UCSD-AML1 (cell line): ENCODE results near the gene TMEM79.
A peak's percentile ranks its signal among the peaks of the same experiment; 100 is the strongest.

Source experiments
- DNase-seq: peaks from one replicate; lab custom pipeline; 2025; ENCODE audit not compliant: unreplicated experiment; lab: John Stamatoyannopoulos, UW

The TMEM79 gene, protein sequence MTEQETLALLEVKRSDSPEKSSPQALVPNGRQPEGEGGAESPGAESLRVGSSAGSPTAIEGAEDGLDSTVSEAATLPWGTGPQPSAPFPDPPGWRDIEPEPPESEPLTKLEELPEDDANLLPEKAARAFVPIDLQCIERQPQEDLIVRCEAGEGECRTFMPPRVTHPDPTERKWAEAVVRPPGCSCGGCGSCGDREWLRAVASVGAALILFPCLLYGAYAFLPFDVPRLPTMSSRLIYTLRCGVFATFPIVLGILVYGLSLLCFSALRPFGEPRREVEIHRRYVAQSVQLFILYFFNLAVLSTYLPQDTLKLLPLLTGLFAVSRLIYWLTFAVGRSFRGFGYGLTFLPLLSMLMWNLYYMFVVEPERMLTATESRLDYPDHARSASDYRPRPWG

DNA sequence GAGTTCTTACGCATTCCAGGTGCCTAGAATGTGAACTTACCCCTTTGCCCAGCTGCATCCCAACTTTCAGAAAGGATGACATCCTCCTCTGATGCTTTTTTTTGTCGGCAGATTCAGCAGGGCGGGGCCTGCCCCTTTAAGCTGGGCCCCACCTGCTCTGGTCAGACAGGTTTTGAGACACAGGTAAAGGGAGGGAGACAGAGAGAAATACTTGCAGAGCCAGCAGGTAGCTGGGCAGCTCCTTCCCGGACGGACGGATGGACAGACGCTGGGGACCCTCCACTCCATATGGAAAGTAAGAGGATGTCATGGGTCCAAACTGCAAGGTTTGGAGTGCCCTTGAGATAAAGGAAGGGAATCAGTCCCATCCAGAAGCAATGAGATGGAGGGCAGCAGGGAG is at the start of gene TMEM79:
Gene TMEM79 (plus strand): TSS at position 214 of the 400 bp plus-strand sequence. CDS start 902 bp downstream, outside the sequence.
- DNase-seq = no peak

DNA sequence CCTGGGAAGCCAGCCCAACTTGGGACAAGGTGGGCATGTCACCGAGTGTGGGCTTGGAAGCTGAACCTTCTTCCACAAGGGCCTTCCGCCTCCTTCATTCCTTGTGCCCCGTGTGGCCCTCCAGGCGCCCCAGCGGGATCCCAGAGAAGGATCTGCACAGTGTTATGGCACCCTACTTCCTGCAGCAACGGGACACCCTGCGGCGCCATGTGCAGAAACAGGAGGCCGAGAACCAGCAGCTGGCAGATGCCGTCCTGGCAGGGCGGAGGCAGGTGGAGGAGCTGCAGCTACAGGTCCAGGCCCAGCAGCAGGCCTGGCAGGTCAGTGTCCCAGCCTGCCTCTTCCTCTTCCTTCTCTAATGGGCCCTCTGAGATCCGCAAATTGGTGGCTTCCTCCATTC is 48.0 kb upstream of the TMEM79 start:
- no peak for DNase-seq

DNA sequence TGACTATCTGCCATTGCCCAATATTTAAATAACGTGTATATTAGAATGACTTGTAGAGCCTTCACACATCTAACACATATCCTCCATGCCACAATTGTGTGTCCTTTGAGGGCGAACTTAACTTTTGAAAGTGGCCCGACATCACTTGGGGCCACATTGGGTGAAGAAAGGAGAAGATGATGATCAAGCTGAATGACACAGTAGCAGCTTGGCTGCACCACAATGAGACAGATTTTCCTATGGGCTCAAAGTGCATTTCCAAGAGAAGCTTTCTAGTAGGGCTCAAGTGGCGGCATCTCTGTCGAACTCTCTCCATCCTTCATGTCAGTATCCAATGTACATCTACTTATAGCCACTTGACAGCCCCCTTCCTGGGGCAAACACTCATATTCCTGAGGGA is 45.9 kb upstream of the TMEM79 start:
- DNase-seq = no peak

DNA sequence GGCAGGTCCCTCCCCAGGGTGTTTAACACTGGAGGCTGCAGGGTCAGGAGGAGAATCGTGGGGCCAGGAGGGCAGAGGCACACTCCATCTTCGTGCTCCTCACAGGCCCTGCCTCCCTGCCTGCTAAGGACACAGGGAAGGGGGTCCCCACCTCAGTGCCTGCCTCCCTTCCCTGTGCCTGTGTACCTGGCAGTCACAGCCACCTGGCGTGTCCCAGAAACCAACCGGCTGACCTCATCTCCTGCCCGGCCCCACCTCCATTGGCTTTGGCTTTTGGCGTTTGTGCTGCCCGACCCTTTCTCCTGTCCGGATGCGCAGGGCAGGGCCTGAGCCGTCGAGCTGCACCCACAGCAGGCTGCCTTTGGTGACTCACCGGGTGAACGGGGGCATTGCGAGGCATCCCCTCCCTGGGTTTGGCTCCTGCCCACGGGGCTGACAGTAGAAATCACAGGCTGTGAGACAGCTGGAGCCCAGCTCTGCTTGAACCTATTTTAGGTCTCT is 42.8 kb upstream of the TMEM79 start:
- DNase-seq = no peak

DNA sequence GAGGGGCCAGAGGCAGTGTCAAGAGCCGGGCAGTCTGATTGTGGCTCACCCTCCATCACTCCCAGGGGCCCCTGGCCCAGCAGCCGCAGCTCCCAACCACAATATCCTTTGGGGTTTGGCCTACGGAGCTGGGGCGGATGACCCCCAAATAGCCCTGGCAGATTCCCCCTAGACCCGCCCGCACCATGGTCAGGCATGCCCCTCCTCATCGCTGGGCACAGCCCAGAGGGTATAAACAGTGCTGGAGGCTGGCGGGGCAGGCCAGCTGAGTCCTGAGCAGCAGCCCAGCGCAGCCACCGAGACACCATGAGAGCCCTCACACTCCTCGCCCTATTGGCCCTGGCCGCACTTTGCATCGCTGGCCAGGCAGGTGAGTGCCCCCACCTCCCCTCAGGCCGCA is 42.2 kb upstream of the TMEM79 start, which contains the start of gene BGLAP:
Gene BGLAP (plus strand): TSS at position 259 of the 400 bp plus-strand sequence. CDS start 48 bp downstream, at position 307.
- DNase-seq = peak; percentile 59

DNA sequence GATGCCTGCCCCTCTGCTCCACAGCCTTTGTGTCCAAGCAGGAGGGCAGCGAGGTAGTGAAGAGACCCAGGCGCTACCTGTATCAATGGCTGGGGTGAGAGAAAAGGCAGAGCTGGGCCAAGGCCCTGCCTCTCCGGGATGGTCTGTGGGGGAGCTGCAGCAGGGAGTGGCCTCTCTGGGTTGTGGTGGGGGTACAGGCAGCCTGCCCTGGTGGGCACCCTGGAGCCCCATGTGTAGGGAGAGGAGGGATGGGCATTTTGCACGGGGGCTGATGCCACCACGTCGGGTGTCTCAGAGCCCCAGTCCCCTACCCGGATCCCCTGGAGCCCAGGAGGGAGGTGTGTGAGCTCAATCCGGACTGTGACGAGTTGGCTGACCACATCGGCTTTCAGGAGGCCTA is 41.4 kb upstream of the TMEM79 start:
- DNase-seq = no peak

DNA sequence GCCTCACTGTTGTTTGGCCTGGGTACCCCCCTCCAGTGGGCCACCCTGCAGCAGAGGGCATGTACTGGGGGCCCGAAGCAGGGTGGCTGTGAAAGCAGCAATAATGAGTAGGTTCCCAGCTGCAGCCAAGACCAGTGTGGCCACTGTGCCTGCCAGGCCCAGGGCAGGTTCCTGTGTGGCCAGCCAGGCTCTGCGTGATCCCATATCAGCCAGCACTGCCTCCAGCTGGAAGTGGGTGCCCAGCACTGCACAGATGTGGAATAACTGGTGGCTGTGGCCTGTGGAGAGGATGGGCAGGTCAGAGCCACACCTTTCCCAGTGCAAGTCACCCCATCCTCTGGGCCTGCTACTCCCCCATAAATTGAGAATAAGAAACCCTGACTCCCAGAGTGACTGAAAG is 40.0 kb upstream of the TMEM79 start:
- no peak for DNase-seq

DNA sequence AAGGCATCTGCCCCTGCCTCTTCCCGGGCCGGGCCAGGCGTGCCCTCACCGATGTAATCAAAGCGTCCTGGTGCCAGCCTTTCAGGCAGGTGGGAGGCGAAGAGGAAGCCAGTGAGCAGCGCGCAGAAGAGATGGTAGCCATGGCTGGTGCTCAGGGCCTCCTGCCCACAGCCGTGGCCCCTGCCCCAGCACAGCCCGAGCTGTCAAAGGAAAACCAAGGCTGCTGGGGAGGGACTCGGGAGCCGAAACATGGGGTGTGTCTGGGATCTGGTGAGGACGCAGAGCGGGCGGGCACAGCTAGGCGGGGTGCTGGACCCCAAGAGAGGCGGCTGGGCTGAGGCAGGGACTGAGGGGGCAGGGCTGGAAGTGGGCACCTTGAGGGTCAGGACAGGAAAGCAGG is 39.4 kb upstream of the TMEM79 start:
- no peak for DNase-seq

DNA sequence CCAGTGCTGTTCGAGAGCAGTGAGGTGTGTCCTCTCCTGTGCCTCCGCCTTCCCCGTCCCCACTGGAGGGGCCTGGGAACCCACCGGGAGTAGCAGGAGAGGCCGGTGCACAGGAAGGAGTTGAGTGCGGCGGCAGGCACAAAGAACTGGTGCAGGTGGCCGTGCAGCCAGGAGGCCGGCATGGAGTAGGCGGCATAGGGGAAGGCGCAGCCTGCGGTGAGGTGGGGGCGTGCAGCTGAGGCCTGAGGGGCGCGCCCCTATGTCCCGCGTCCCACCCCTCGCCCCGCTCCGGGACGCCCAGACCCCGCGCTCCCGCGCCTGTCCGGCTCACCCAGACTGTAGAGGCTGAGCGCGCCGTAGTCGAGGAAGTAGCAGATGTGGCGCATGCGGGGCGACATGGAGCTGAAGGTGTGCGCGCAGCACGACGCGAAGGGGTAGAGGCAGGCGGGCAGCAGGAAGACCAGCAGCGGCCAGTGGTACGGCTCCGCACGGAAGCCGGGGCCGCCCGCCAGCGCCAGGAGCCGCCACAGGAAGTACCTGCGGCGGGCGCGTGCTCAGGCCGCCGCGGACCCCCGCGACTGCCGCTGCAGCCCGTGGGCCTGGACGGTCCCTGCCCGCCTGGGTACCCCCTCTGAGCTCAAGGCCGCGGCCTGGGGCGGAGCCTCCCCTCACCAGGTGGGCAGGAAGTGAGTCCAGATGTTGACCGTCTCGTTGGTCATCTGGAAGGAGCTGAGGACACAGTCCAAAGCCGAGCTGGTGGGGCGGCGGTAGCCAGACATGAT is 38.5 kb upstream of the TMEM79 start:
- no peak for DNase-seq

DNA sequence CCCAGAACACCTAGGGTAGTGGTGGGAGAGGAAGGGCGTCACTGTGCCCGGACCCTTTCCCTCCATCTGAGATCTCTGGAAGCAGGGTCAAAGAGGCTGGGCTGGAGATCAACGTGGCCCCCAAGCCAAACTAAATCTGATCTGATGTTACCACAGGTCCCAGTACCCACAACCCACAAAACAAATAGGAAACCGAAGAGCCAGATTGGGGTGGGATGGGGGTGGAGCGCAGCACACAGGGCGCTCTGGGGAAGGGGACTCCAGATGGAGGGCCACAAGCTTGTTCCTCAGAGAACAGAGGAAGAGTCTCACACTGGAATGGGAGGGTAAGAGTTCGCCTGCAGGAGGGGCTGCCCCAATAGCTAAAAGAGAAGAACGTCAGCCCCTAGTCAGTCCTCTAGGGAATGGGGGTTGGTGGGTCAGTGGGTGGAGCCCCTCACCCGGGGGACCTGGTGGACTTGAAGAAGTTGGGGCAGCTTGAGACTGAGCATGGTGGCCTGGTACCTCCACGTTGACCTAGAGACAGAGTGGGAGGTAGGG is 37.8 kb upstream of the TMEM79 start:
- DNase-seq = no peak

DNA sequence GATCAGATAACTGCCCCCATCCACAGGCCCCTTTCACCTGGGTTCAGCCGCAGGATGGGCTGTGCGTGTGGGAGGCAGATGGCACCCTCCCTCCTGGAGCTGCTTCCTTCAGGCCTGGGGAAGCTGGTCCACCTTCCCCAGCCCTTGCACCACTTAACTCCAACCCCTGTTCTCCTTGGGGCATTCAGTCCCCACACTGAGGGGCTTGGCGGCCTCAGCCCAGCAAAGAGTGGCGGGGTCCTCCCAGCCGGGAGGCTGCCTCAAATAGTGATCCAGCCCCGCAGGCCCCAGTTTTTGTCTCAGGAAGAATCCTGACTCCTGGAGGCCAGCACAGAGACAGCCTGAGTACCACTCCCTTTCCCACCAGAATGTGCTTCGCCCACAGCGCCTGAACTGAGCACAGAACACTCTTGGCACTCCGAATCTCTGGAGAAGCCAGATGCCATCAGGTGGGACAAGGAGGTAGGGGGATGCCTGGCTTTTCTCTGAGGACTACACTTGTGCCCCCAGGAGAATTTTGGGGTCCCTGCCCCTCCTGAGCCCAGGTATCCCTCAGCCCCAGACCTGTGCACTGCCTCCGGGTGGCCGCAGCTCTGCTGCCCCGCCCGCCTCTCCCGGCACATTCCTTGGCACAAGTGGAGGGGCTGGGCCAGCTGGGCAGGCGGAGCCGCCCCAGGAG is 37.2 kb upstream of the TMEM79 start:
- no peak for DNase-seq

DNA sequence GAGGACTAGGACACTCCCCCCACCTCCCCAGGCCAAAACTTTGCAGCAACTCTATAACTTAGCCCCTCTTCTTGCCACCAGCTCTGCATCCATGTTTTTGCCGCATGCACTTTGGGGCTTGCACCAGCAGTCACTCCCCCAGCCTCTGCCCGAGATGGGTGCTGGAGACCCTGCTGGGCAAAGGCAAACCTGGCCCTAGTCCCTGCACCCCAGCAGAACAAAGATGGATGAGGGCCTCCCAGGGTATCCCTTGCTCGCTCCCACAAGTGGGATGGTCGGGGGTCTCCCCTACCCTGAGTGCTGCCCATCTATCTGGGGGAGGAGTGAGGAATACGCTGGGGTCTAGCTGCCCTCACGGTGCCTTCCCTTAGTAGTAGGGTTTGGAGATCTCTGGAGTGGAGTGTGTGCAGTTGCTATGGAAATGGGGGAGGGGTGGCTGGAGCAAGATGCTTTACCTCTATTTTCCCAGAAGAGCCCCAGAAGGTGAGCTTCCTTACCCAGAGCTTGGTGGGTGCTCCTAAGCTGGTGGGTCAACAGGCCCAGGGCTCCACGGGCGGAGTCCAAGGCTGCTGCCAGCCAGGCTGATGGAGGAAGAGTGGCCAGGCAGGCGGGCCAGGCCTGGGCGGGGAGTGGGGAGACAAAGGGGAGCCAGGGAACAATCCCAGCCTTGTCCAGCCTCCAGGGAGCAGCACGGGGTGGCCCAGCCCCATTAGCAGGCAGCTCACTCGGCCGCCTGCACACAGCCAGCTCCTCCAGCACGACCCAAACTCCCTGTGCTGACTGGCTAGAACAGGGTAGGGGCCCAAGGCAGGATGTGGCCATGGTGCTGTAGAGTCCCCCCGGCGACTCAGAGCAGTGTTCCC is 36.4 kb upstream of the TMEM79 start, which contains the start of gene PAQR6:
Gene PAQR6 (minus strand): TSS at position 597 of the 863 bp plus-strand sequence. CDS start 1,325 bp downstream, outside the sequence.
- DNase-seq = no peak

DNA sequence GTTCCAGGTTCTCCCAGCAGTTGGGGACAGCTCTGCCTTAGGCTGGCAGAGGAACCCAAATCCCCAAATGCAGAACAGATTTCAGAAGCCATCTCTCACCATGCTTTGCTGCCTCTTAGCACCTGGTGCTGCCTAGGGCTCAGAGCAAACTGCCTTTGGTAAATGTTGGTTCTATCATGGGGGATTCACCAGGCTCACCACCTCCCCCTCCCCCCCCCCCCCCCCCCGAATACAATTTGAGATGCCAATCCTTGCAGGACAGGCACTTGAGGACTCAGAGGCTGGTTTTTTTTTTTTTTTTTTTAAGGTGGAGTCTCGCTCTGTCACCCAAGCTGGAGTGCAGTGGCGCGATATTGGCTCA is 35.8 kb upstream of the TMEM79 start:
- no peak for DNase-seq

DNA sequence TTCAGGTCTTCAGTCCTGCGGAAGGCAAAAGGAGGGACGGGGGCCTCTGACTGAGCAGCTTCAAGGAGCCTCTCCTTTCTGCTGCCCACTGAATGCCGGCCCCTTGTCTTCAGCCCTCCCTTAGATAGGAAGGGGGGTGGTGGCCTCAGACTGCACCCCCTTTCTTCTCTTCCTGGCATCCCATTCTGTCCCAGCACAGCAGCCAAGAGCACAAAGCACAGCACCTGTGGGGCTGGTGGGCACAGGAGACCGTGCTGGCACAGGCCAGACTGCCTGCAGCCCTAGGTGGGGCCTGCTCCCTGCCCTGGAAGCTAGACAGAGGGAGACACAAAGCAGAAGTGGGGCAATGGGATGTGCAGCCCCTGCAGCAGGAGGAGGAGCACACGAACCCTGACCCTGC is 34.5 kb upstream of the TMEM79 start:
- DNase-seq = no peak

DNA sequence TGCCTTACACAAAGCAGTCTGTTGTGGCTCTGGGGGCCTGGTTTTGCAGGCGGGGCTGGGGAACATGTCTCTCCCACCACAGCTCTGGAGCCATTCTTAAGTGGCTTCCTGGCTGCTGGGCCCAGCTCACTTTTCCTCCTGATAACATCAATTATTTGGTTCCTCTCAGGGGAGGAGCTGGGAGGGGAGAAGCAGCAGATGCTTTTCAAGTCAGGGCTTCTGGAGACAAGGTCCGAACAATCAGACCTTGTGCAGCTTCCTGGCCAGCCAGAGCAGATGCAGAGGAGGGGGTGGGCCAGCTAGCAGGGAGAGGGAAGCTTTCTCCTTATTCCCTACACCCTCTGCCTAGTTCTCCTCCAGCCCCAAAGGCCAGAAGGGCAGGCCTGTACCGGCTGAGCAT is 32.6 kb upstream of the TMEM79 start:
- peak; percentile 73 for DNase-seq

DNA sequence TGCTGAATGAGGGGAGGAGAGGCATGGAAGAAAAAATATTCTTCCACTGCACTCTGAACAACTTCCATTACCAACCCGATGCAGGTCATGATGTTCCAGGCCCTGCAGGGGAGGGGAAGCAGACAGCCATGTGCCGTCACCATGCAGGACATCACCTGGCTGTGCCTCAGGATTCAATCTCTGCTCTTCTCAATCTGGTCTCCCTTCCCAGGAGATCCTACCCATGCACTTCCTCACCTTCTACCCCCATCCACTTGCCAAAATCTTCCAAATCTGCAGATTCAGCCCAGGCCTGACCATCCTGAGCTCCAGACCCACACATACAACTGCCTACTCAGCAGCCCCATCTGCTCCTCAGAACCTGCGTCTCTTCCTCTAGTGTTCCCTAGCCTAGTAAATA is 30.5 kb upstream of the TMEM79 start:
- DNase-seq = no peak

DNA sequence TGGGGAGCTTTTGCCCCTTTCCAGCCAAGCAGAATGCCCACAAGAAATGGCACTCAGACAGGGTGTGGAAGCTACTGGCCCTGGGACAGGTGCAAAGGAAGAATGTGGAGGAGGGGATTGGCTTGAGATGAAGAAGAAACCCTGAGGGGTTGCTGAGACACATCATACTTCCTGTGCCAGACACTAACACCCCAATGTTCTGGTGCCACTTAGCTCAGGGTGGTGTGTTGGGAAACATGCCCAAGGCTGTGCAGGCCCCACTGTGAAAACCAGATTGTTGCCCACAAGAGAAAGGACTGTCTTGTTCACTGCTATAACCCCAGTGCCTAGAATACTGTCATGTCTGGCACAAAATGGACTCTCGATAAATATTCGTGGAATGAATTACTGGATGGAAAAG is 26.4 kb upstream of the TMEM79 start:
- DNase-seq = peak; percentile 49

DNA sequence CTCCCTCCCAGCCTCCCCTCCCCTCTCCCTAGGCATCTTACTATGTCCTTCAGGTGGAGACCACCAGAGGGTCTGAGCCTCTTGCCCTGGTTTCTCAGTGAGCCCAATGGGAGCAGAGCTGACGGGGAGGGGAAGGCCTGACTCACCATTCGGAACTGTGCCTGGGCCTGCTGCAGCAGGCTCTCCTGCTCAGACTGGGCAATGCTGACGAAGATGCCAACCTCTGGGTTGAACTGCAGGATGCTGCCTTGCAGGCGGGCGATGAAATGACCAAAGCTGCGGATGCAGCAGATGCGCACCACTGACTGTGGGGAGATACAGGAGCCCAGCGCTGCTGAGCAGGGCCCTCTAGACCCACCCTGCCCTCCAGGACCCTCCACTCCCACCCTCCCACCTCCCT is 25.3 kb upstream of the TMEM79 start:
- no peak for DNase-seq

DNA sequence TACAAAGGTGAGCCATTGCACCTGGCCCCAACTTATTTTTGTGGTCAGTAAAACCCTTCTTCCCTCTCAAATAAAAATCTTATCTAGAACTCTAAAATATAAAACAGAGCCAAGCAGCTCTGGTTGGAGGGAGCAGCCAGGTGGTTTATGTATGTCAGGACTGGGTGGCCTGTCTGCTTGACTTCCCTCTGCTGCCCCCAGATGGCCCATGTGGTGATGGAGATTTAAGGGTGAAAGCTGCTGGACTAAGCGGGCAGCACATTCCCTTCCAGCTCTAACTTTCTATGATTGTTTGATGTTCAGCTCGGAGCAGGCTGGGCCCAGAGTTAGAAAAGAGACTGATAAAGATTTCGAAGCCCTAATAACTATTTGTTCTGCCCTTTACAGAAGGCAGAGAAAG is 24.3 kb upstream of the TMEM79 start:
- peak; percentile 33 for DNase-seq

DNA sequence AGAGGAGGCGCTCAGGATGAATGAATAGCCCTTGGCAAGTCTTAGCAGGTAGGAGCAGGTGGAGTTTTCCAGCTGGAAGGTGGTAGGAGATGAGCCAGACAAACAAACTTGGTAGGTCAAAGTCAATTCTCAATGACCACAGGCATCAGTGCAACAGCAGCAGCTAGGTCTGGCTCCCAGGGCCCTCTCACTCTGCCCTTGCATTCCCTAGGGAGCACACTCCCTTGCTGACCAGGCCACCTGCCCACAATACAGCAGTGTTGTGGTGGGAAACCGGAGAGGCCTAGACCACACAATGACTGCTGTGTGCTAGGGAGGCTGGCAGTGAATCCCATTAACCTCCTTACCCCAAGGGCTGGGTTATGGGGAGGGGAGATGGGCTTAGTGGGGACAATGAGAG is 23.2 kb upstream of the TMEM79 start:
- DNase-seq = no peak
